ENCODE results near the gene SGMS1.
"Not testable (repeated sequence)": the region's sequence is repeated elsewhere in the genome, so short reads cannot be mapped to it uniquely, and the experiment has no call there.

The SGMS1 gene

DNA sequence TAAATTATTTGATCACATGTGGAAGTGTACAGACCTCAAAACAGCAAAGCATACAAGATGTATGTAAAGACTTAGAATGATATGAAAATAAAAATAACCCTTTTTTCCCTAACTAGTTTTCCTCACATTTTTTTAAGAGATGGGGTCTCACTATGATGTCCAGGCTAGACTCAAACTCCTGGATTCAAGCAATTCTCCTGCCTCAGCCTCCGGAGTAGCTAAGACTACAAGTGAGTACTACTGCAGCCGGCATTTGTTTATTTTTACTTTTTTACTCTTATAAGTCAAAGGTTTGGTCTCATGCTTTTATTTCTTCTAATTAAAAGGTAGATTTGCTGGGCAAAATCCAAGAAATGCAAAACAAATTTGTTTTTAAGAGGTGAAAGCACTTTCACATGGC is 248.0 kb downstream of the SGMS1 start:
- no peak for TF ChIP-seq CTCF (IDR thresholded peaks at IDR 0.05; ENCODE audit: low read depth, low read length)

DNA sequence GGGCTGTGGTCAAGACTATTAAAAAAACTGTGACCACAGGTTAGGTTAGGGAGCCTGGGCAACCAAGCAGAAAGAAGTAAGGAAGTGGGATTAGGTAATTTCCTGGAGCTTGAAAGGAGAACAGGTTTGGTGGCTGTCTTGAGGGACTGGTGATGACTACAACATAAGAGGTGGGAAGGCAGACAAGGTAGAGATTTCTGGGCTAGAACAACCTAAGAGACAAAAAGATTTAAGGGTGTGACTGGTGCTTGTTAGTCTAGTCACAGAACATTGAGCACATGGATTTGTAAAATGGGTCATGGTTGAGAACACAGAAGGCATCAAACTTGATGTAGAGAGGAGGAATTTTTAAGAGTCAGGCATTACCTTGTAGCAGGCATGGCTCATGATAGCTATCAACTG is 248.7 kb downstream of the SGMS1 start:
- no peak overlapping the region for H3K4me3 ChIP-seq (ENCODE audit: low read depth, low read length)
- TF ChIP-seq CTCF (IDR thresholded peaks at IDR 0.05; ENCODE audit: low read depth, low read length) = no peak

More for the DNA sequence above, 248.0 kb downstream of the SGMS1 start:
- no peak overlapping the region for H3K4me3 ChIP-seq (ENCODE audit: low read depth, low read length)

GRCh38 chr10:50373821-50374501 is 249.8 kb downstream of the SGMS1 start:
- no peak overlapping the region for H3K4me3 ChIP-seq (ENCODE audit: low read depth, low read length)
- TF ChIP-seq CTCF (IDR thresholded peaks at IDR 0.05; ENCODE audit: low read depth, low read length) = no peak

- no peak for TF ChIP-seq CTCF (IDR thresholded peaks at IDR 0.05; ENCODE audit: low read depth, low read length)
- H3K4me3 ChIP-seq (ENCODE audit: low read depth, low read length) = no peak overlapping the region
Measured at GRCh38 chr10:50369931-50370330, 253.8 kb downstream of the SGMS1 start.

DNA sequence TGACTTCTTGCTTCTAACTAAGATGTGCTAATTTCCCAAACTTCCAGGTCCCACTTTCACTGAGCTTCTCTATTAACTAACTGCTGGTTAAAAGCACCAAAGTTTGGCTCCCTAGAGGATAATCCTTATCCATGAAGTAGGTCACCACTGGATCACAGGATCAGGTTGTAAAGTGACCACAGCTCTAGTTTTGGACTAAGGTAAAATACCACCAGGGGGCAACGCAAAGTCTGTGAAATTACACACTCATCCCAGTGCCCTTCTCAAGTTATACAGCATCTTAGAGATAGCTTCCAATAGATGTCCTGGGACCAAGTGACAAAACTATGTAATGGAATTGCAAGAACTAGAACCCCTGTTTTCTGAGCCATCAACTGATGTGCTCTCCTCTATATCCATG is 256.0 kb downstream of the SGMS1 start:
- peak; percentile 20; the same call in 1 of the 2 replicates for TF ChIP-seq CTCF (IDR thresholded peaks at IDR 0.05; ENCODE audit: low read depth, low read length)
- no peak overlapping the region for H3K4me3 ChIP-seq (ENCODE audit: low read depth, low read length)

- not testable (repeated sequence) for H3K4me3 ChIP-seq (ENCODE audit: low read depth, low read length)
Measured at GRCh38 chr10:50366421-50366820, 257.3 kb downstream of the SGMS1 start.

DNA sequence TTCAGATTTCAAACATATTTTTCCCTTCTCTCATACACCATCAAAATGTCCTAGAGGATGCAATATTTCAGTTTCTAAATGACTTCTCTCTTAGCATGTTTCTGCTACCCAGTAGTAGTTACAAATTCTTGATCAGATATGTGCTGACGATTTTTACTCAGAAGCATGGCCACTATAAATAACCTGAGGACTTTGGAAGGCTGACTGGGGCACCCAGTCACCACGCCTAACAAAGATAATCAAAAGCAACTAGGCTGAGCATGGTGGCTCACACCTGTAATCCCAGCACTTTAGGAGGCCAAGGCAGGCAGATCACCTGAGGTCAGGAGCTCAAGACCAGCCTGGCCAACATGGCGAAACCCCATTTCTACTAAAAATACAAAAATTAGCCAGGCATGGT is 259.0 kb downstream of the SGMS1 start:
- not testable (repeated sequence) for H3K4me3 ChIP-seq (ENCODE audit: low read depth, low read length)

GRCh38 chr10:50362547-50363125 is 261.1 kb downstream of the SGMS1 start:
- TF ChIP-seq CTCF (IDR thresholded peaks at IDR 0.05; ENCODE audit: low read depth, low read length) = no peak

More at GRCh38 chr10:50362547-50363125, 261.1 kb downstream of the SGMS1 start:
- no peak overlapping the region for H3K4me3 ChIP-seq (ENCODE audit: low read depth, low read length)
